Activated CD8-positive, alpha-beta memory T cell treated with anti-CD3 and anti-CD28 coated beads, Interleukin-2, amount 50 U/mL, for 48 hours (primary cell): ENCODE measurements around the gene UNG.

ENCODE experiments used
- DNase-seq: peaks from one replicate; pipeline ENCODE4 v3.0.0-alpha.2; 2020

Gene UNG

DNA sequence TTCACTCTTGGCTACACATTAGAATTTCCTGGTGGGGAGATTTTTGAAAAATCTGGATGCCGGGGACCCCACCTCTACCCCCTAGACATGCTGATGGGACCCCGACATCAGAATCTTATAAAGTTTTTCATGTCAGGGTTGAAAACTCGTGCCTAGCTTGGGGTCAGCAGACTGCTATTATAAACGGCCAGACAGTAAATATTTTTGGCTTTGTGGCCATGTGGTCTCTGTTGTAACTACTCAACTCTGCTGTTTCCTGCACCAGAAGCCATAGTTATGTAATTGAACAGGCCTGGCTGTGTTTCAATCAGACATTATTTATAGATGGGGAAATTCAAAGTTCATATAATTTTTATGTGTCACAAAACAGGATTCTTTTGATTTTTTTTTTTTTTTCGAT is 60.6 kb downstream of the UNG start:
- no peak for DNase-seq

DNA sequence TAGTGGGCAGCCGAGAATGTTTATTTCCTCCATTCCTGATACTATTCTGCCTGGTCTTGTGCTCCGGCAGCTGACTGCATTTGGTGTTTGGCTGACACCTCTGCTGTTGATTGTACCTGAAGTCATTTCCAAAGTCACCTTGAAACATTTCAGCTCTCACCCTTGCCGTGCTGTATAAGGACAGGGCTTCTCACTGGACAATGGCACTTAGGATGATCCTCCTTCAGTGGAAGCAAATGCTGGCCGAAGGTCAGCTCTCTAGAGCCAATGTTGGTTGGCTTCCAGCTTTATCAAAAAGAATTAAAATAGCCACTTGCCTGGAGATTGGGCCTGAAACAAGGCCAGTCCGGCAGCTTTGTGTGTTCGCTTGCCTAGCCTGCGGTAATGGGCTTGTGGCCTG is 63.0 kb downstream of the UNG start:
- no peak for DNase-seq
